Purkinje cell (primary cell): ENCODE results near the gene PLA2R1. TPM values are rescaled to one million over a fixed set of nuclear protein-coding genes. Genes with fewer than 3 reads are reported as not detected.

Experiments used
- polyA plus RNA-seq: library from polyadenylated mRNA; unstranded; fragments of >200 nt; fragmentation: Nextera tagmentation; gene quantifications from 2 replicates; pipeline ENCODE4 v1.2.1, GENCODE V29; 2014

Gene PLA2R1
- 4.9 and 7.7 TPM in 2 replicates for polyA plus RNA-seq

DNA sequence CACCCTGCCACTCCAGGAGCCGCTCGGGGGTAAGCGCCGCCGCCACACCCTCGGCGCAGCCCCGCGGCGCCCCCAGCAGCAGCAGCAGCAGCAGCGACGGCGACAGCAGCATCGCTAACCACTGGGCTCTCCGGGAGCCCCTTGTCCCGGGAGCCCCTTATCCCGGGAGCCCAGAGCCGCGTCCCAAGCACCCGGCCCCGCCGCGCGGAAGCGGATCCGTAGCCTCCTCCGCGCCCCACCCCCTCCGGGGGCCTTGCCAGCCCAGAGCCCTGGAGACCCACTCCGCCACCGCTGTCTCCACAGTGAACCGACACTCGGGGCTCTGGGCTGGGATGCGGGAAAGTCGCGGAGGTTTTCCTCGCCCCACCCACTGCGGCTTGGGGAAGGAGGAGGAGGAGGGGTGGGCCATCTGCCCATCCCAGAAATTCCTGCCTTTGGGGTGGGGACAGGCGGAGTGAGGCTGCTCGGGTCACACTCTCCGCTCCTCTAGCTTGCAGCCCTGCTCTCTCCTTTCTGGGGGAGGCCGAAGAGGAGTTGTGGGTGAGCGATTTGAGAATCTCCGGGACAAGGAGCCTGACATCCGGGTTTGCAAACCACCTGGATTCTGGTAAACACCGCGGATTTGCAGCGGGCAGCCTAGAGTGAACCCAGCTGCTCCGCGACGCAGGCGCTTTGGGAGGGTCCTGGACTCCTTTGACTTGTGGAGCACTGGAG is at the start of gene PLA2R1:
PLA2R1 (minus strand) TSS at position 324 of the 714 bp plus-strand sequence; CDS start at position 112, 212 bp downstream.

DNA sequence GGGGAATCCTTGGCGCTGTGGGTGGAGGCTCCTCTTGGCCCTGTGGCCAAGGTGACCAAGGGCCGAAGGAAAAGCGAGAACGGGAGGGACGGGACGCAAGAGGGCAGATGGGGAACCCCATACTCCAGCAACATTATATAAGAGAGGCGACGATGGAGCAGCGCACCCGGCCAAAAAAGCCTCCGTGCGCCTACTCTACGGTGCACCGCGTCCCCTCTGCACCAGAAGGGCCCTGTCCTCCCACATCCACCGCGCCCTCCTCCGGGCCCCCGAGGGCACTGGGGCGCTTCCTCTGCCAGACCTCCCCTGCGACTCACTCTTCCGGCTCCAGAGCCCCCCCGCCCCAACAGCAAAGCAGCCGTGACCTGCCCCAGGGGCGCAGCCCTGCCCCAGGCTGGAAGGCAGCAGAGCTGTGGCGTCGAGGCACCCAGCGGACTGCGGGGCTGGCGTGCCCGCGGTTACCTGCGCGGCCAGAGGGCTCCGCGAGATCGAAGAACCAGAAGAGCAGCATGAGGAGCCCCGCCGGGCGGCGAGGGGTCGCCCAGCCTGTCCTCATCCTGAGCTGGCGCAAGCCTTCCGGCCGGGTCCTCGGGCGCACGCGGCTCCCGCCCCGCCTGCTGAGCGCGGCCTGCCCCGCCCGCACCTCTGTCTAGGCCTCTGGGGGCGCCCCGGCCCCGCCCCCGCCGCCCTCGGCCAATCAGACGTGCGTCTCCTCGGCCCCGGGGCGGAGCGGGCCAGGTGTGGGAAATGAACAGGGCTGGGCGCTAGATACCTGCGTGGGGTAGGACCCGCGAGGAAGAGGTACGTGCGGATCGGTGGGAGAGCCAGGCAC is 158.1 kb downstream of the PLA2R1 start, which contains the start of gene LY75:
LY75 (minus strand) TSS at position 630 of the 832 bp plus-strand sequence.

Other genes with a start within 250 kb of the PLA2R1 start
- not detected in 2 replicates for gene LY75, start 157.9 kb downstream of the PLA2R1 start, polyA plus RNA-seq
- gene ITGB6, start 137.7 kb upstream of the PLA2R1 start, polyA plus RNA-seq = not detected in 2 replicates